Activated naive CD4-positive, alpha-beta T cell treated with anti-CD3 and anti-CD28 coated beads, Interleukin-2, amount 50 U/mL, for 72 hours (primary cell): Measurements from ENCODE around the gene SLC6A13. TPM values are rescaled to one million over a fixed set of nuclear protein-coding genes. Genes with fewer than 3 reads are reported as not detected.
A peak's percentile ranks its signal among the peaks of the same experiment; 100 is the strongest.
"Not testable (repeated sequence)": the region's sequence is repeated elsewhere in the genome, so short reads cannot be mapped to it uniquely, and the experiment has no call there.

Experiments used
- ATAC-seq, 2 donors: fragments of 150-1000 bp; cut with Tn5 transposase; 2 replicates each; pipeline ENCODE4 v1.10.0; 2021; ENCODE audit warnings: mild to moderate bottlenecking in 2 of 2, moderate library complexity in 2 of 2
- DNase-seq, 2 donors: peaks; one replicate each; pipeline ENCODE4 v3.0.0; 2021 to 2022; ENCODE audit warnings: low spot score in 2 of 2
- H3K27ac Mint-ChIP-seq, 2 donors: one replicate each; pipeline ENCODE4 v1.8.0; 2022; ENCODE audit warnings: mild to moderate bottlenecking in 2 of 2, mixed read lengths in 2 of 2
- H3K36me3 Mint-ChIP-seq, 2 donors: one replicate each; pipeline ENCODE4 v1.8.0; 2022; ENCODE audit warnings: mixed read lengths in 2 of 2
- H3K9me3 Mint-ChIP-seq, 2 donors: one replicate each; pipeline ENCODE4 v1.8.0; 2022; ENCODE audit warnings: mixed read lengths in 2 of 2
- total RNA-seq, 2 donors: library from RNA; stranded (reverse); gene quantifications; one replicate each; pipeline ENCODE4 v1.2.3, GENCODE V29; 2022

SLC6A13 gene
- total RNA-seq, 2 donors from 2014 or later: not detected

DNA sequence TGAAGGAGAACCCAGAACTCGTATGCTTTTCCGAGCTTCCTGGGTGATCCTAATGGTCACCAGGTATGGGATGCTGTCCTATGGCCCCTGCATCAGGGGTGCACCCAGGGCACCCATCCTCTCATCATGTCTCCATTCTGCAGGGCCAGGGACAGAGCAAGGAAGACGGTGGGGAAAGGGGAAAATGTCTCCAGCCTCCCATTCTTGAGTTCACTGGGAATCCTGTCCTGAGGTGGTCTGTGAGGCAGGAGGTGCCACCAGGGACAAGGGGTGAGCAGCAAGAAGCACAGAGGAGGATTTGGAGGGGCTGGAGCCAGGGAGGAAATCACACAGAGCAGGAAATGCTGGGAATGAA is 33.8 kb downstream of the SLC6A13 start:
- no peak for ATAC-seq
- Mint-ChIP-seq H3K27ac (no peak overlapping the region), H3K9me3 (no peaks in the 10 kb centered on the region), H3K36me3 (no peaks in the 10 kb centered on the region)
- DNase-seq: peak in 1 of 2 donors; percentile 26

- Mint-ChIP-seq H3K9me3 (no peaks in the 10 kb centered on the region), H3K36me3 (no peaks in the 10 kb centered on the region)
- DNase-seq: peak in 1 of 2 donors; percentile 14
These were observed 34.5 kb downstream of the SLC6A13 start for GRCh38 chr12:227923-228845.

GRCh38 chr12:227286-227915 is 35.2 kb downstream of the SLC6A13 start:
- peak in 1 of 2 donors; percentile 44 for DNase-seq

More at GRCh38 chr12:227923-228845, 34.5 kb downstream of the SLC6A13 start:
- no peak overlapping the region for H3K27ac Mint-ChIP-seq
- no peak for ATAC-seq

GRCh38 chr12:226401-226800 is 36.2 kb downstream of the SLC6A13 start:
- DNase-seq: peak in 1 of 2 donors; percentile 34
- H3K9me3 Mint-ChIP-seq: no peaks in the 10 kb centered on the region

More at GRCh38 chr12:227286-227915, 35.2 kb downstream of the SLC6A13 start:
- H3K9me3 Mint-ChIP-seq: no peaks in the 10 kb centered on the region
- H3K36me3 Mint-ChIP-seq: no peaks in the 10 kb centered on the region
- H3K27ac Mint-ChIP-seq: no peak overlapping the region
- no peak for ATAC-seq

DNA sequence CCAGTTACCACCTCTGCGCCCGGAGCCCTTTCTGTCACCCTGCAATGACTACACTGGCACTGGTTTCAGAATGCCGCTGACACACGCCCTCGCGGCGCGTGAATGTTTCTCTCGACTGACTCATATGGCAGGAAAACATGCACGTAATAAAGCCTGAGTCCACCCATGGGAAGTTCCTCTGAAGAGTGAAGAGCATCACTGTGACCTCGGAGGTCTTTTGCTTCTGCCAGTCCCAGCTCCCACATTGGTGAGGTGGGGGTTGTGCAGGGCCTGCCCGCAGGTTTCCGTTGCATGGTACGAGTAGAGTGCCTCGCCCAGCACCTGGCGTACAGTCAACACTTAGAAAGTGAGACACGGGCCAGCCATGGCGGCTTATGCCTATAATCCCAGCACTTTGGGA is 37.6 kb downstream of the SLC6A13 start:
- H3K27ac Mint-ChIP-seq: no peak overlapping the region
- H3K9me3 Mint-ChIP-seq: no peaks in the 10 kb centered on the region
- DNase-seq (peak in 1 of 2 donors; percentile 39), ATAC-seq (no peak)
- H3K36me3 Mint-ChIP-seq: no peaks in the 10 kb centered on the region

More at GRCh38 chr12:226401-226800, 36.2 kb downstream of the SLC6A13 start:
- no peak overlapping the region for H3K27ac Mint-ChIP-seq
- no peak for ATAC-seq
- no peaks in the 10 kb centered on the region for H3K36me3 Mint-ChIP-seq

GRCh38 chr12:224330-224729 is 38.3 kb downstream of the SLC6A13 start:
- ATAC-seq: no peak
- Mint-ChIP-seq H3K9me3 (no peaks in the 10 kb centered on the region), H3K27ac (no peak overlapping the region), H3K36me3 (no peaks in the 10 kb centered on the region)
- no peak for DNase-seq

DNA sequence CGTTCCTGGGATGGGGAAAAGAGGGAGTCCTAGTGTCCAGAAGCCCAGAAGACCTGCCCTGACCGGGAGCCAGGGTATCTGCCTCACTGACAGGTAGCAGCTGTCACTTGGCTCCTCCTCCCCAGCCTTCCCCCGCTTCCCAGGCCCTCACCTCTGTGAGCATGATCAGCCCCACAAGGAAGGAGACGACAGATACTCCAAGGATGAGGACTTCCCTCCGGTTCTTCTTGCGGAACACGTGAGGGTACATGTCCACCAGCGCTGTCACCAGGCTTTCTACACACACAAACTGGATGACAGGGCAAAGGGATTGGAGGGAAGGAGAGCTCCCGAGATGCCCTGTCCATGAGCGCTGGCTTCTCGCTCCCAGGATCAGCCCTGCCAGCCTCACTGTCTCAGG is 38.8 kb downstream of the SLC6A13 start:
- ATAC-seq (no peak), DNase-seq (no peak)

DNA sequence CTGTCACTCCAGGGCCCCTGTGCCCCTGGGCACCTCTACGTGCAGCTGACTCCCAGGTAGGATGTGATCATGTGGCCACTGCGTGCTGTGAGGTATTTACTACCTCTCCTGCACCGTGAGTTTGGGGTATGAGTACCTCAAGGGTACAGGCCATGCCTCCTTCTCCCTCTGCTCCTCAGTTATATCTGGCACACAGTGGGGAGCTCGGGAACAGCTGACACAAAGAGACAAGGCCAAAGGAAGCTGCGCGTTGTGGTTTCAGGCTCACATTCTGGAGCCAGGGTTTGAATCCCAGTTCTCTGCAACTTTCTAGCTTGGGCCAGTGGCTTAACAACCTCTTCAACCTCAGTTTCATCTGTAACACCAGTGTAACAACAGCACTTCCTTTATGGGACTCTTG is 40.9 kb downstream of the SLC6A13 start:
- ATAC-seq: no peak
- H3K36me3 Mint-ChIP-seq: no peaks in the 10 kb centered on the region
- no peaks in the 10 kb centered on the region for H3K9me3 Mint-ChIP-seq
- no peak overlapping the region for H3K27ac Mint-ChIP-seq
- DNase-seq: no peak

More for the DNA sequence above, 38.8 kb downstream of the SLC6A13 start:
- H3K27ac Mint-ChIP-seq: no peak overlapping the region
- no peaks in the 10 kb centered on the region for H3K36me3 Mint-ChIP-seq
- no peaks in the 10 kb centered on the region for H3K9me3 Mint-ChIP-seq

DNA sequence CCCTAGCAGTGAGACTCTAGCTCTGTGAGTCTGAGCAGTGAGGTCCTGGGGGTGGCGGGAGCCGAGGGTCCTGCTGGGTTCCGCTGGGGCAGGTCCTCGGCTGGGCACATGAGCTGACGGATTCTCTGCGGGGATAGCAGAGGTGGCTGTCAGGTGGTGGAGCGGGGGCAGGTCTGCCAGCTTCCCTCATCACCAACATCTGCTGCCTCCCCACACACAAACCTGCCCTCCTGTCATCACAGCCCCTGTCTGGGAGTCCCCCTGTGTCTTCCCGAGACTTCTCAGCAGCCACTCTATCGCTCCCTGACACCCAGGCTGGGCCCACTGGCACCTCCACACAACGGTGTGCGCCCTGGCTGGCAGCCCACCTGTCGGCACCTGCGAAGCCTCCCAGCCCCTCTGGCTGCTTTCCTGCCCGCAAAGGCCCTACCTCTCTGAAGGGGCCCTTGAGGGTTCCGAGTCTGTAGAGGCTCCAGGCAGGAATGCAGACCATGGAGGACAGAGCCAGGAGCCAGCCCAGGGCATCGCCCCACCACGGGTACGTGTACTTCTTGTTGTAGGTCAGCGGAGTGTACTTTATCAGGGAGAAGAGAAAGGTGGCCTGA is 41.6 kb downstream of the SLC6A13 start:
- no peak for DNase-seq
- Mint-ChIP-seq H3K36me3 (no peaks in the 10 kb centered on the region), H3K27ac (no peak overlapping the region), H3K9me3 (no peaks in the 10 kb centered on the region)
- ATAC-seq: no peak

- Mint-ChIP-seq H3K36me3 (no peaks in the 10 kb centered on the region), H3K9me3 (no peaks in the 10 kb centered on the region), H3K27ac (no peak overlapping the region)
- DNase-seq: no peak
- no peak for ATAC-seq
These were observed 42.1 kb downstream of the SLC6A13 start for GRCh38 chr12:220491-220890.

DNA sequence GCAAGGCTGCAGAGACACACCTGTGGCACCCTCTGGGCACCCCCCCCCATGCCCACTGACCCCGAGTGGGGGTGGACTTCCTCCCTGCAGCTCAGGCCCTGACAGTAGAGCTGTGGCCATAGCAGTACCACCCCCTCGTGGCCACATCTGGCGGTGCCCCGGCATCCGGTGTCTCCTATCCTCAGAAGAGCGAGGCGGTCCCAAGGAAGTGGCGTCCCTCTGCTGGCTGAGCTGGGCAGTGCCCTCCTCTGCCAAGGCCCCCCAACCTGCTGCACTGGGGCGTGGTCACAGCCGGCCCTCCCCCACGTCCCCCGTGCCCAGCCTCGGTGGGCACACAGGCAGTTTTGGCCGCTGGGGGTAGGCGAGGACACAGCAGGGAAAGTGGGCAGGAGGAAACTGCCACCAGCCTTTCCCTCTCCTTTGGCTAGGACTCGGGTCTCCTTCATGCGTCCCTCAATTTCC is 42.7 kb downstream of the SLC6A13 start:
- H3K36me3 Mint-ChIP-seq: no peaks in the 10 kb centered on the region
- DNase-seq (peak; percentile 60 to 81), ATAC-seq (peak; percentile 87 to 98)
- no peak overlapping the region for H3K27ac Mint-ChIP-seq
- no peaks in the 10 kb centered on the region for H3K9me3 Mint-ChIP-seq

DNA sequence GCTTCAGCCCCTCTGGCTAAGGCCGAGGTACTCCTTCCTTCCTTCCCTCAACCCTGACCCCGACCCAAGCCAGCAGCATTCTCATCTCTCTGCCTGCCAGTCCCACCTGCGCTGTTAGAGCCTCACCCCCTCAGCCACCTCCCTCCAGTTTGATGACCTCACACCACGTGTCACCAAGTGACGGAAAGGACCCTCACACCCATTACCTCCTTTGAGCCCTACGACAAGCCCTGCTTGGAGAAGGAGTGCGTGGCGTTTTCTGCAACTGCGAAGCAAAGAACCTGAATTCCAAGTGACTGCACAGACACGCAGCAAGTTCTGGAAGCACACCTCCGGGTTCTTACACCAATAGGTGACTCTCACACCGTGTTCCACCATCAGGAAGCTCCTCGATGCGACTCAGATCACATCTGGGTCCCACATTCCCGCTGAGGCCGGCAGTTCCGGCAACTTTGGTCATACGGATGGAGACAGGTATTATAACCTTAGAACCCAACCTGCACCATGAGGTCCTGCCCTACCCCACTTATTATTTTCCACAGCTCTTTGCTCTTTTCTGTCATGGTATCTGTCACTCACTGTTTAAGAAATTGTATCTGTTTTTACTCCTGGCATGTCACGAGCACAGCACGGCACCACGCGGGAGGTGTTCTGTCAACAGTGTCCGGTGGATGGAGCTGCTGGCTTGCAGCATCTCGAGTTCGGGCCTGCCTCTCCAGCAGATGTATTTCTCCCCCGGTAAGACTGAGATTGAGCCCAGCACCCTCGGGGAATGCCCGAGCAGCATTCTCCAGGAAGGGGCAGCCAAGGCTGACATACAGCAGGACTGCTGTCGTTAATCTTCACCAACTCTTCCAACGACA is 43.7 kb downstream of the SLC6A13 start:
- Mint-ChIP-seq H3K36me3 (no peaks in the 10 kb centered on the region), H3K27ac (no peak overlapping the region), H3K9me3 (no peaks in the 10 kb centered on the region)
- DNase-seq (no peak), ATAC-seq (no peak)

DNA sequence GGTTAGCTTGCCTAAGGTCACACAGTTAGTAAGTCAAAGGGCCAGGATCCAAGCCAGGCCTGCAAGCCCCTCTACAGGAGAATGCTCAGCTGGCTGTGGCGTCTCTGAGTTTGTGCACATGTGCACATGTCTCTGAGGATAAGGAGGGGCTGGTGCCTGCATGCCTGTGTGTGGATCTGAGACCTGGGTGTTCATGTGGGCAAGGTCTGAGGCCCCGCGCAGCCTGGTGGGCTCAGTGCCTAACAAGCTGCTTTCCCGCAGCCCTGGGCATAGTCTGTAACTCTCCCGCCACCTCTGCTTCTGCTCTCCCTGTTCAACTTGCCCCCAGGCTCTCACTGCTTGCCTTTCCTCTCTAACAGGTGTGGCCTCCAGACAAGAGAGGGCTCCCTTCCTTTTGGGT is 44.4 kb downstream of the SLC6A13 start:
- no peak overlapping the region for H3K27ac Mint-ChIP-seq

DNA sequence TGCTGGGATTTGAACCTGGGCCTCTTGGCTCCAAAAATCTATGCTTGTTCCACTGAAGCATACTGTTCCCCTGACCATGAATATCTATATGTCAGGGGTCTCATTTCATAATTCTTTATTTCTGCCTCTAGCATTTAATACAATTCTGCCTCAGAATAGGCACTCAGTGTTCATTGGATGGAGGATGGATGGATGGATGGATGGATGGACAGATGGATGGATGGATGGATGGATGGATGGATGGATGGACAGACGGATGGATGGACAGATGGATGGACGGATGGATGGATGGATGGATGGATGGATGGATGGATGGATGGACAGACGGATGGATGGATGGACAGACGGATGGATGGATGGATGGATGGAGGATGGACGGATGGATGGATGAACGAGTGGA is 45.6 kb downstream of the SLC6A13 start:
- not testable (repeated sequence) for H3K27ac Mint-ChIP-seq, H3K36me3 Mint-ChIP-seq, ATAC-seq, H3K9me3 Mint-ChIP-seq, DNase-seq

More for the DNA sequence above, 44.4 kb downstream of the SLC6A13 start:
- Mint-ChIP-seq H3K36me3 (no peaks in the 10 kb centered on the region), H3K9me3 (no peaks in the 10 kb centered on the region)
- DNase-seq: no peak
- ATAC-seq: no peak

DNA sequence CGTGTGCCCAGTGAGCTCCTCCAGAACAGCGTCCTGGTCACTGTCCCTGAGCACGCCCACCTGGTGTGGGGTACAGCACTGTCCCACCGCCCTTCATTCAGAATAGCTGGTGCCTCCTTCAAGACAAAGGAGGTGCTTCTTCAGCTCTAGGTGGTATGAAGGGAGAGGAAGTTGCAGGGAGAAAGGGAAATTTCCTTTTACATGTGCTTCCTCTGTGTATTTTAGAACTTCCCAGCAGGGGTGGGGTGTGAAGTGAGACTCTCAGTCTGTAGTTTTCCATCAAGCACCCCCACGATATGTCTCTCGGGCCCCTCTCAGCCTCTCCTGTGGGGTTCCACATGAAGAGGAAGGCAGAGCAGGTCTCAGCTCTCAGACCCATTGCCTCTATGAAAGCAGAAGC is 47.5 kb downstream of the SLC6A13 start:
- Mint-ChIP-seq H3K27ac (no peak overlapping the region), H3K36me3 (no peaks in the 10 kb centered on the region), H3K9me3 (no peaks in the 10 kb centered on the region)
- ATAC-seq (no peak), DNase-seq (no peak)

- ATAC-seq (no peak), DNase-seq (no peak)
- Mint-ChIP-seq H3K9me3 (no peaks in the 10 kb centered on the region), H3K36me3 (no peaks in the 10 kb centered on the region), H3K27ac (no peak within 1 kb of the TSS)
These were observed 48.5 kb downstream of the SLC6A13 start, which contains the start of gene SLC6A12 for GRCh38 chr12:214003-214741. Gene SLC6A12 (minus strand): TSS chr12:214157. CDS start chr12:209986, 4,171 bp downstream.
